IPS DF 4.7 (cell line): ENCODE data around the gene NUTM1.
"Not testable (repeated sequence)": the region's sequence is repeated elsewhere in the genome, so short reads cannot be mapped to it uniquely, and the experiment has no call there.

Experiments
- DNase-seq: peaks from one replicate; pipeline ENCODE4 v3.0.0-alpha.2; 2013; ENCODE audit warnings: low spot score; ENCODE audit errors: extremely low read depth

Gene NUTM1

GRCh38 chr15:34337557-34338306 lies 5.4 kb upstream of the NUTM1 start, which contains the start of gene SLC12A6:
Gene SLC12A6 (minus strand): TSS chr15:34337781. CDS start chr15:34336680, 1,101 bp downstream.
- DNase-seq = no peak

DNA sequence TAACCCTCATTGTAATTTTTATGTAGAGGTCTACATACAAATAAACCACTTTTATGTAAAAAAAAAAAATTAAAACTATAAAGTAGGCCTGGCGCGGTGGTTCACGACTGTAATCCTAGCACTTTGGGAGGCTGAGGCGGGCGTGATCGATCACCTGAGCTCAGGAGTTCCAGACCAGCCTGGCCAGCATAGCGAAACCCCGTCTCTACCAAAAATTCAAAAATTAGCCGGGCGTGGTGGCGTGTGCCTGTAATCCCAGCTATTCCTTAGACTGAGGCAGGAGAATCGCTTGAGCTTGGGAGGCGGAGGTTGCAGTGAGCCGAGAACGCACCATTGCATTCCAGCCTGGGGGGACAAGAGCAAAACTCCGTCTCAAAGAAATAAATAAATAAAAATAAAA lies 4.8 kb upstream of the NUTM1 start:
- no peak for DNase-seq

DNA sequence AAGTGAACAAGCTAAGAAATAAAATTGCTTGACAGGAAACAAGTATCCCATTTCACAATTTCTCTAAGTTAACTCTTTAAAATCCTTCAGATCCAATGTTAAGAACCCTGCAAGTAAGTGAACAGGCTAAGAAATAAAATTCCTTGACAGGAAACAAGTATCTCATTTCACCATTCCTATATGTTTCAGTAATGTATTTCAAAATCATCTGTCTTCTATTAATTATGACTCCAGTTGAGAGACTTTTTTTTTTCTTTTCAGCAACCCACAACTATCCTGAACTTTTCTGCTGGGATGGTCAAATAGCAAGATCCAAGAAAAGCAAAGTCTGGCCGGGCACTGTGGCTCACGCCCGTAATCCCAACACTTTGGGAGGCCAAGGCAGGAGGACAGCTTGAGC lies 3.2 kb upstream of the NUTM1 start:
- no peak for DNase-seq

GRCh38 chr15:34341381-34342212 lies 1.5 kb upstream of the NUTM1 start:
- DNase-seq = no peak

DNA sequence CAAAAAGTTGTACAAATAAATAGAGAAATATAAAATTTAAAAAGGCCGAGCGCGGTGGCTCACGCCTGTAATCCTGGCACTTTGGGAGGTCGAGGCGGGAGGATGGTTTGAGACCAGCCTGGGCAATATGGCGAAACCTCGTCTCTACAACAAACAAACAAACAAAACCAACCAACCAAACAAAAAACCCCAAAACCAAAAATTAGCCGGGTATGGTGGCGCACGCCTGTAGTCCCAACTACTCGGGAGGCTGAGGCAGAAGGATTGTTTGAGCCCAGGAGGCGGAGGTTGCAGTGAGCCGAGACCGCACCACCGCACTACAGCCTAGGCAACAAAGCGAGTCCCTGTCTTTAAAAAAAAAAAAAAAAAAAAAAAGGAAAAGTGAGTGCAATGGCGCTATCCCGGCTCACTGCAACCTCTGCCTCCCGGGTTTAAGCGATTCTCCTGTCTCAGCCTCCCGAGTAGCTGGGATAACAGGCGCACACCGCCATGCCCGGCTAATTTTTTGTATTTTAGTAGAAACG lies 840 bp upstream of the NUTM1 start:
- not testable (repeated sequence) for DNase-seq

GRCh38 chr15:34347951-34348638 lies 5.0 kb downstream of the NUTM1 start:
- no peak for DNase-seq

GRCh38 chr15:34348735-34349300 lies 5.7 kb downstream of the NUTM1 start:
- DNase-seq = no peak

GRCh38 chr15:34349769-34350168 lies 6.7 kb downstream of the NUTM1 start:
- DNase-seq = no peak

DNA sequence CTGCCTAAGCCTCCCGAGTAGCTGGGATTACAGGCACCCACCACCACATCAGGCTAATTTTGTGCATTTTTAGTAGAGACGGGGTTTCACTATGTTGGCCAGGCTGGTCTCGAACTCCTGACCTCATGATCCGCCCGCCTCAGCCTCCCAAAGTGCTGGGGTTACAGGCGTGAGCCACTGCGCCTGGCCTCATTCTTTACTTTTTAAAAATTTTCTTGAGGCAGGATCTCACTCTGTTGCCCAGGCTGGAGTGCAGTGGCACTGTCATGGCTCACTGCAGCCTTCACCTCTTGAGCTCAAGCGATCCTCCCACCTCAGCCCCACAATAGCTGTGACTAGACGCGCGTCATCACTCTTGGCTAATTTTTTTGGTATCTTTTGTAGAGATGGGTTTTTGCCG lies 9.9 kb downstream of the NUTM1 start:
- not testable (repeated sequence) for DNase-seq

GRCh38 chr15:34353627-34354026 lies 10.5 kb downstream of the NUTM1 start:
- DNase-seq = no peak

- DNase-seq = no peak
These were observed 11.2 kb downstream of the NUTM1 start for GRCh38 chr15:34354286-34354685.

DNA sequence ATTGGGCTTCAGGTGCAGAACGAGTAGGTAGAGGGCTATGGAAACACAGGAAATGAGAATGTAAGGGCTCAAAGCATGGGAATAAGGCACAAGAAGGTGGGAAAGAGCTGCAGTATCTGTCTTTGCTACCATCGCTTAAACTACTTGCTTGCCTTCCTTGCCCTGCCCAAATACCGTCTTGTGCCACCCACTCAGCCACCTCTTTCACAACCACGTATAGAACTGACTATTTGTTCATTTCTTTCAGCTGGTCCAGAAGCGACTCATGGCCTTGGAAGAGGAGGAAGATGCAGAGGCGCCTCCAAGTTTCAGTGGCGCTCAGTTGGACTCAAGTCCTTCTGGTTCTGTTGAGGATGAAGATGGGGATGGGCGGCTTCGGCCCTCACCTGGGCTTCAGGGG lies 12.1 kb downstream of the NUTM1 start:
- DNase-seq = no peak

GRCh38 chr15:34357653-34358052 lies 14.5 kb downstream of the NUTM1 start:
- DNase-seq = no peak

- no peak for DNase-seq
These were observed 15.3 kb downstream of the NUTM1 start for GRCh38 chr15:34358367-34358766.

DNA sequence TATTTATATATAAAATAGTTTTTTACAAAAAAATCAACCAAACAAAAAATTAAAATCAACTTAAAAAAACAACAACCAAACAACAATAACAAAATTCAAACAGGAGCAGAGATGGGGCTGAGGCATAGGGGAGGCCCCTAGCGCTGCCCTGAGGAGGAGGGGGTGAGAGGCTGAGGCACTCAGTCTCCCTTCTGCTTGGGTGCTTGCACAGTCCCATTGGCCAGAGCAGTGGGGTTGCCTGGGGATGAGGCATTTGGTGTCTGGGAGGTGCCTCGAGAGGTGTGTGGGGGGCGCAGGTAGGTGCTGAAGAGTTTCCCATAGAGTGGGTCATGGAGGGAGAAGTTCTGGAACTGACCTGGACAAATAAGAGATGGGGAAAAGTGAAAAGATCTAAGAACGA lies 15.8 kb downstream of the NUTM1 start:
- DNase-seq = no peak

DNA sequence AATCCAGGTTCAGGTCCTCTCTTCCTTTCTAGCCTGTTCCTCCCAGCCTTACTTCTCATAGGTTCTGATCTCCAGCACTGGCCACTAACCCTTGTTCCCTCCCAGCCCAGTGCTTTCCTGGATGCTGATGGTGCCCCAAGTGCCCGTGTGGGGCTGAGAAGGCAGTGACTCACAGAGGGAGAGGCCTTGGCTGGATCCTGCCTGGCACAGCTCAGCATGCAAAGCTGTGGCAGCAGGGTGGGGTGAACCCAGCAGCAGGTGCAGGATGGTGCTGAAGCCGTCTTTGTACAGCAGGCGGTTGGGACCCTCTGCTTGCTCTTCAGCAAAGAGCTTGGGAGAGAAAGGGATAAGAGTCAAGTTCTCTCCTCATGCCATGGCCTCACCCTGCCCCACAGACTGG lies 16.3 kb downstream of the NUTM1 start:
- no peak for DNase-seq

DNA sequence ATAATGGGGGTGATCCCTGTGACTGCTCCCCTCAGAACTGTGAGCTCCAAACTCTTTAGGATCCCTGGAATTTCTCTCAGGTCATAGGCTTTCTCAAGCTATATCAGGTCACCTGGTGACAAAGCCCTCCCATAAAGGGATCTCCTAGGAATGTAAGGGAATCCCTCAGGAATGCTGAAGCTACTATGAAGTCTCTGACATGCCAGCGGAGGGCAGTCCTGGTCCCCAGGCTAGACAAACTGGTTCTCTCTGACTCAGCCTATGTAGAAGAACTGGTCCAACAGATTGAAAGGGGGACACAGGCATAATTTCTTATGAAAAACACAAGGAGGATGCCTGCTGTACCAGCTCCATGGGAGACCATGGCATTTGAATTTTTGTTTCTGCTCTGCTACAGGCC lies 17.2 kb downstream of the NUTM1 start:
- DNase-seq = no peak

GRCh38 chr15:34361278-34361677 lies 18.2 kb downstream of the NUTM1 start:
- no peak for DNase-seq

- DNase-seq = no peak
These were observed 19.1 kb downstream of the NUTM1 start for GRCh38 chr15:34362047-34362773.

DNA sequence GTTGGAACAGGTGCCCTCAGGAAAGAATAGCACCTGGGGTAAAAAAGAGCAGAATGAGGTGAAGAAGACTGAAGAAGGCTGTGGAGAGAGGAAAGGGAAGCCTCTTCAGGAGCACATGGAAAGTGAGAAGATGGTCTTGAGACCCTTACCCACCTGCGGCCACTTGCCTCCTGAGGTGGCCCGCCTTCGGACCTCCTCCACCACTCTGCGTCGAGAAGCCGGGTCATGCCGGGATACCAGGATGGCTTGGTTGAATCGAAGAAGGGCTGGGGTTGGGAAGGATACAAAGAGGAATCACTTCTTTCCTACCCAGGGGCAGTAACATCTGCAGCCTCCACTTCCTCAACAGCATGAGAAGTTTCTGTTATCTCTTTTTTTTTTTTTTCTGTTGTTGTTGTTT lies 20.9 kb downstream of the NUTM1 start:
- DNase-seq = no peak
